LNCaP clone FGC (cell line): ENCODE data around the gene CERKL.

ENCODE experiments used
- DNase-seq: peaks from one replicate; pipeline ENCODE4 v3.0.0-alpha.2; 2011; ENCODE audit warnings: low read depth
- H3K4me3 ChIP-seq: 2 replicates; pipeline ENCODE4 v1.5.1; 2011; ENCODE audit warnings: mild to moderate bottlenecking, low read depth, low read length, control low read depth
- CTCF ChIP-seq: IDR thresholded peaks from 2 replicates; pipeline ENCODE4 v1.5.1; 2012; ENCODE audit warnings: mild to moderate bottlenecking; ENCODE audit not compliant: control insufficient read depth, insufficient read depth; ENCODE audit errors: extremely low read depth

Gene CERKL

DNA sequence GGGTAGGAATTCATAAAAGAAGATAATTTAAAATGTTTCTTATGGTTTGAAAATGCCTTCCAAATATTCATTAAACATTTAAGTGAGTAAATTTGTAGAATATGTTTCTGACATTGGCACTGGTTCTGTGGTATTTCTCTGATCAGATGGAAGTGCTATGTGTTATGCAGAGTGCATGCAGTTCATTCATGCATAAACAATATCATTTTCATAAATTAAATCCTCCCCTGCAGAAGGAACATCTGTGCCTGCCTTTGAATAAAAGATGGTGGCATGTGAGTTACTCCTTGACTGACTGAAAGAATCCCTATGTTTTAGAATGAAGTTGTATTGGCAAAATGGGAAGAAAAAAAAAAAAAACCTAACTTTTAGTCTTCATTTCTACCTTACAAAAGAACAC lies 17.6 kb upstream of the CERKL start:
- TF ChIP-seq CTCF: no peak

GRCh38 chr2:181673173-181673572 lies 16.3 kb upstream of the CERKL start:
- TF ChIP-seq CTCF: no peak
- DNase-seq: no peak
- H3K4me3 ChIP-seq: no peak overlapping the region

More for the DNA sequence above, 17.6 kb upstream of the CERKL start:
- H3K4me3 ChIP-seq: no peak overlapping the region
- no peak for DNase-seq

- TF ChIP-seq CTCF: no peak
- DNase-seq: no peak
These were observed 15.5 kb upstream of the CERKL start for GRCh38 chr2:181672255-181673008.

DNA sequence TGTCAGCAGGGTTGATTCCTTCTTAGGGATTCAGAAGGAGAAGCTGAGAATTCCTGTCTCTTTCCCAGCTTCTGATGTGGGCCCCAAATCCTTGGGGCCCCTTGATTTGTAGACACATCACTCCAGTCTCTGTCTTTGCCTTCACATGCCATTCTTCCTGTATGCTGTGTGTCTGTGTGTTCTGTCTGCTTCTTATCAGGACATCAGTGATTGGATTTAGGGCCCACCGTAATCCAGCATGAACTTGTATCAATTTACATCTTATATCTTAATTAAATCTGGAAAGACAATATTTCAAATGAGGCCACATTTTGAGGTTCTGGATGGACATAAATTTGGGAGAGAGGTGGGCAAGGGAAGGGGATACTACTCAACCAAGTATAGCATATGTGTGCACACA lies 13.7 kb upstream of the CERKL start:
- no peak for DNase-seq
- no peak for TF ChIP-seq CTCF
- H3K4me3 ChIP-seq: no peak overlapping the region

More at GRCh38 chr2:181672255-181673008, 15.5 kb upstream of the CERKL start:
- H3K4me3 ChIP-seq: no peak overlapping the region

DNA sequence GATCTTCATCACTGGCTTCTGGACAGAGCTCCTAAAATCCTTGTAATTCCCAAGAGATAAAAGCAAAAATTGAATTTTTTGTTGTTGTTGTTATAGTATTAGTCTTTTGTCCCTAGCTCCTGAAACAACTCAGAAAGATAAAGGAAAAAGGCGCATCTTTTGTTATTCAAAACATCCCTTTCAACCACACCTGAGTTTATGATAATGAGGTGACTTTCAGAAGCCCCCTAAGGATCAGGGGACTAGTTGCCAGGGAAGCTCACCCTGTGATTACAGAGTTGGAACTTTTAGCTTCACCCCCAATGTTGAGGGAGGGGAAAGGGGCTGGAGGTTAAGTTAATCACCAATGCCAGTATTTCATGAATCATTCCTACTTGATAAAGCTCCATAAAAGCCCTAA lies 10.3 kb upstream of the CERKL start:
- no peak for DNase-seq
- TF ChIP-seq CTCF: no peak
- no peak overlapping the region for H3K4me3 ChIP-seq

- H3K4me3 ChIP-seq: no peak overlapping the region
- no peak for DNase-seq
- no peak for TF ChIP-seq CTCF
These were observed 5.4 kb upstream of the CERKL start for GRCh38 chr2:181662287-181662686.

GRCh38 chr2:181660181-181660580 lies 3.3 kb upstream of the CERKL start:
- H3K4me3 ChIP-seq: no peak overlapping the region
- peak; percentile 35 for DNase-seq
- no peak for TF ChIP-seq CTCF
